Measurements from ENCODE around the gene LIPM.
A peak's percentile ranks its signal among the peaks of the same experiment; 100 is the strongest.

The LIPM gene, protein sequence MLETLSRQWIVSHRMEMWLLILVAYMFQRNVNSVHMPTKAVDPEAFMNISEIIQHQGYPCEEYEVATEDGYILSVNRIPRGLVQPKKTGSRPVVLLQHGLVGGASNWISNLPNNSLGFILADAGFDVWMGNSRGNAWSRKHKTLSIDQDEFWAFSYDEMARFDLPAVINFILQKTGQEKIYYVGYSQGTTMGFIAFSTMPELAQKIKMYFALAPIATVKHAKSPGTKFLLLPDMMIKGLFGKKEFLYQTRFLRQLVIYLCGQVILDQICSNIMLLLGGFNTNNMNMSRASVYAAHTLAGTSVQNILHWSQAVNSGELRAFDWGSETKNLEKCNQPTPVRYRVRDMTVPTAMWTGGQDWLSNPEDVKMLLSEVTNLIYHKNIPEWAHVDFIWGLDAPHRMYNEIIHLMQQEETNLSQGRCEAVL

GRCh38 chr10:88802523-88803285, at the start of gene LIPM:
Gene LIPM (plus strand): TSS chr10:88802730. CDS start chr10:88802897, 167 bp downstream.
- no peak for DNase-seq (ENCODE audit: low spot score)

DNA sequence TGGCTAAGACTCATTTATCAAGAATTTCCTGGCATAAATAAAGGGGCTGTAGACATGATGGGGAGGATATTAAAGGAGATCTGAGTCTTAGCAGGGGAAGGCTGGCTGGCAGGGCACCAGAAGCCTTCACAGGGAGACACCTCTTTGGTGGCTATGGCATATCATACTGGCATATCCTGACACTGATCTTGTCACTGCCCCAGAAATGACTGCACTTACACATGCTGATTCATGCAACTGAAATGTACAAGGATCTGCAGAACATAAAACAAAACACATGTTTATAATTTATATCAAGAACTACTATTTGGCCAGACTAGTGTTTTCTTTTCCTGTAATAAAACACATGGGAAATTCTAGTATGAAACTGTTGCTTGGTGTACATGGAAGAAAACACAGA, 48.2 kb upstream of the LIPM start:
- no peak for DNase-seq (ENCODE audit: low spot score)

- DNase-seq (ENCODE audit: low spot score), result no peak
Measured at GRCh38 chr10:88755753-88756152, 46.8 kb upstream of the LIPM start.

- DNase-seq (ENCODE audit: low spot score), result no peak
Measured at GRCh38 chr10:88756660-88757059, 45.9 kb upstream of the LIPM start.

DNA sequence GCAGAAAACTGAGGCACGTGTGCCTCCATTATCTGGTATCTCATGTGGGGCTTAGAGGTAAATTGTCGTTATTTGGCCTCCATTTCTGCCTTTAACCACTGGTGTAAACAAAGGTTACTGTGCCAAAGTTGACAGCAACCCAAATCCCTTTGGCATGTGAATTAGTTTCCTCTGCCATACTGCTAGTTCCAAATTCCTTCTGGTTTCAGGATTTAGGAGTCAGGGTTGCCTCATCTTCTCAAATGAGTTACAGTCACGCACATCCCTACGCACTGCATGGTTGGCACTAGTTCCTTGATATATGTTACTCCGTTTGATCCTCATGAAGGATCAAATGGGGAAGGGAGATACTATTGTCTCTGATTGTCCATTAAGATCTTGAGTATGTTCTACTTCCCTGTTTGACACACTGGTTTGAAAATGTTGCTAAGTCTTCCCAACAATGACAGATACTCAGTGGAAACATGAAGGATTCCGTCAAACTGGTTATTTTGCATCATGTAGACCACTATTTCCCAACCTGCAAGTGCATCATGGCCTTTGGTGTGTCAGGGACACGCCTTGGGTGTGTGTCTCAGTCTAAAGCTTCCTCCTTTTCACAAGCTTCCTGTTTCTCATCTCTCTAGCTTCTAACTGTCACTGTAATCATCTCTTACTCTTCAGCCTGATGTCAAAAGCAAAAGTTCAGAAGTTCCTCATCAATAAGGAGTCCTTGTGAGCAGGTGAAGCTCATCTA, 43.0 kb upstream of the LIPM start, which contains the start of gene LIPN:
Gene LIPN, plus strand, starts transcription at position 655 of the 736 bp plus-strand sequence. CDS start 1,386 bp downstream, outside the sequence.
- DNase-seq (ENCODE audit: low spot score), result peak; percentile 52

GRCh38 chr10:88762906-88763305, 39.6 kb upstream of the LIPM start:
- no peak for DNase-seq (ENCODE audit: low spot score)

GRCh38 chr10:88763441-88763840, 39.1 kb upstream of the LIPM start:
- no peak for DNase-seq (ENCODE audit: low spot score)

- no peak for DNase-seq (ENCODE audit: low spot score)
Measured at GRCh38 chr10:88764110-88764509, 38.4 kb upstream of the LIPM start.

DNA sequence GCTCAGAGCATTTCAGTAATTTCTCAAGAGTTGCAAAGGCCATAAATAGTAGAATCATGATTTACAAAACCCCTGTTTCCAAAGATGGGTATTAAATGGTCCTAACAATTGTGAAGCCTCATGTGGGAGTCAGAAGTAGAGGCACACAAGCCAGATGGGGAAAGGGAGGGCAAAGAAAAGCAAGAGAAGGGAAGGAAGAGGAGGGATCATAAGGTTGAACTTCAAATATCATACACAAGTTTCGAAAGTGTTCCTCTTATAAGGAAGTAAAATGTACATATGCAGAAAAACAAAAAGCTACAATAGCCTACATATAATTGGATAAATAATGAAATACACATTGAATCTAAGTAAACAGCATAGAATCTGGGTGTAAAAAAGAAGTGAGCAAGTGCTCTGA, 36.7 kb upstream of the LIPM start:
- no peak for DNase-seq (ENCODE audit: low spot score)

- no peak for DNase-seq (ENCODE audit: low spot score)
Measured at GRCh38 chr10:88769384-88769783, 33.1 kb upstream of the LIPM start.

DNA sequence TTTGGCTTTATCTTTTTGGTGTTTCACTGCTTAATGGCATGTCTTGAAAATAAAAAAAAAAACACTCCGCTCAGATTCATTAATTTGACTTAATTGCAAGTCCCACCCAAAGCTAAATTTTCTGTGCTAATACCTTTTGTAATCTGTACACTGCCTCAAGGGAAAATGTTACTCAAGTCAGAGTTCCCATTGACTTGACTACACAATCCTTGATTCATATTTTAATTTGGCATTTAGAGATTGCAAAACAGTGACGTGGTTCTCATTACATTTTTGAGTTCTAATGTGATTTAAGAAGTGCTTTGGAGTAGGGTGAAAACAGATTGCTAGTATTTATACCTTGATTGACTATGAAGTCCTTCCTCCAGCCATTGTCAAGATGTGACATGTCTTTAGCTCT, 21.3 kb upstream of the LIPM start:
- no peak for DNase-seq (ENCODE audit: low spot score)

- no peak for DNase-seq (ENCODE audit: low spot score)
Measured at GRCh38 chr10:88782222-88782621, 20.3 kb upstream of the LIPM start.

DNA sequence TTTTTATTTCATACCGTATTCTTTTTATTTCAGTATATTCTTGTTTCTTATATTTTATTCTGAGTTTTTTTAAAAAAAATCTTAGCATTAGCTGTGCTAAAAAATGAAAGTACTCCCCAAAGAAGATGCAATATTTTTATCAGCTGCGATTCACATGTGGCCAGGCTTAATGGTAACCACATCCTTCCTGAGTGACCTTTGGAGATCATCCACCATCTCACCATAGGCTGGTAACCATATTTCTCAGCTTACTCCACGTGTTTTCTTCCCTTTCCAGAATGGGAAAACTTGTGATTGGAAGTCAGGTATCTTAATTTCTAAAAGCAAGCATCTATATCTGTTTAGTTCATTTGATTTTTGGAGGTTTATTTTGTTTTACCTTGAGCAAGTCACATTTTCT, 18.8 kb upstream of the LIPM start:
- DNase-seq (ENCODE audit: low spot score), result no peak

DNA sequence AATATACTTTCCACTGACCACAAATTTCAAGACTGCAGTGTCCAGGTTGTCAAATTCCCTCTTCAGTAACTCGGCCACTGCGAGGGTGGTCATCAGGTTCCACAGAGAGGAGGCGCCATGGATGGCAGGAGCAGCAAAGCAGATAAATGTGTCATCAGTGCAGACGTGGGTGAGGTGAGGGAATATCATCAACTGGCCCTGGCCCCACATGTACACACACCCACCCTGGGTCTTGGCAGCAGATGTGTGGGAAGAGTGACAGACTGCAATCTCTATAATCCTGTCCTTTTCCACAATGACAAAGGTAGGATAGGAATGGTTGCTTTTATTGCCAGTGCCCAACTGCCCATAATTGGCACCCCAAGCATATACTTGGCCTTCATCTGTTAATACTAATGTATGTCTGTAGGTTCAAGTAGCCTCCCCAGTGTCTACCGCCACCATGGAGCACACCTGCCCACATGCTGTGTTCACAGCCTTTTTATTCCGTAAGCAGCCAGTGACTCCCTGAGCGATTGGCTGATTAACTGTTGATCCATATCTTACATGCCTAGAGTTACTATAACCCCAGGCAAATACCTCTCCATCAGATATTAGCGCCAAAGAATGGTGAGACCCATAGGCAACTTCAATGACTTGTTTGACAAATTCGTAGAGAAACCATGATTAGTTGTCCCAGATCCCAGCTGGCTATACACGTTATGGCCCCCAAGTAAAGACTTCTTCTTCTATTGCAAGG, 16.3 kb upstream of the LIPM start:
- DNase-seq (ENCODE audit: low spot score), result no peak

DNA sequence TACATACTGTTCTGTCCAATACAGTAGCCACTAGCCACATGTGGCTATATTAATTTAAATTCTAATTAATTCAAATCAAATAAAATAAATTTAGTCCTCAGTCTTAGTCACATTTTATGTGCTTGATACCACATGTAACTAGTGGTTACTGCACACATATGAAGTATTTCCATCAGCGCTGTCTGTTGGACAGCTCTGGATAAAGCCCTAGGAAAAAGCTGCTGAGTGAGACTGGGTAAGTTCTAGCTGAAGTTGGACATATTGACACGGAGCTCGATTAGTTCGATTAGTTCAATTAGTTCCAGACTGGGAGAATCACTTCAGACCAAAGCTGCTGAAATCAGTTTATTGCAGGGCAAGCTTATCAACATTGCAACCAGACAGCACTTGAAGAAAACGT, 15.1 kb upstream of the LIPM start:
- DNase-seq (ENCODE audit: low spot score), result no peak

DNA sequence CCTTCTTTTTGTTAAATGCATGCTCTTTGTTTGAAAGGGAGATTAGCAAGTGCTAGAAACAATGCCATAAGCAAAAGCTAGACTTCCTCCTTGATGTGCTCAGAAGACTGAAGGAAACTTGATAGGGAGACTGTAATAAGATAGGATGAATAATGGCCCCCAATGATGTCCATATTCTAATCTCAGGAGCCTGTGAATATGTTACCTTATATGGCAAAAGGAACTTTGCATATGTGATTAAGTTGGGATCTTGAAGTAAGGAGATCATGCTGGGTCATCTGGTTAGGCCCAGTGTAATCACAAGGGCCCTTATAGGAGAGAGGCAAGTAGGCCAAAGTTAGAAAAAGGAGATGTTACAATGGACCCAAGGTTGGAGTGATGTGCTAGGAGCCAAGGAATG, 13.6 kb upstream of the LIPM start:
- no peak for DNase-seq (ENCODE audit: low spot score)

DNA sequence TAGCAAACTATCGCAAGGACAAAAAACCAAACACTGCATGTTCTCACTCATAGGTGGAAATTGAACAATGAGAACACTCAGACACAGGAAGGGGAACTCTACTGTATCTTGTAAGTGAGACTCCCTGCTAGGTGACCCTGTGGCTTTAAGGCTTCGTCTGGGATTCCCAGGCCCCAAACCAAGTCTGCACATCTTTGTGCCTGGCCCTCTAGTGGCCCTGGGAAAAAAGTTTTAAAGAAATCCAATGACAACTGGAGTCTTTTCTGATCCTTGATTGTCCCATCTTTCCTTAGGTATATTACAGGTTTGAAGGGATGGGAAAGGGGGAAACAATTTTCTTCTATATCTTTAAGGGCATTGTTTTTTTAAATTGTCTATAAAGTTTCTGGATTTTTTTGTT, 10.6 kb upstream of the LIPM start:
- peak; percentile 7 for DNase-seq (ENCODE audit: low spot score)

DNA sequence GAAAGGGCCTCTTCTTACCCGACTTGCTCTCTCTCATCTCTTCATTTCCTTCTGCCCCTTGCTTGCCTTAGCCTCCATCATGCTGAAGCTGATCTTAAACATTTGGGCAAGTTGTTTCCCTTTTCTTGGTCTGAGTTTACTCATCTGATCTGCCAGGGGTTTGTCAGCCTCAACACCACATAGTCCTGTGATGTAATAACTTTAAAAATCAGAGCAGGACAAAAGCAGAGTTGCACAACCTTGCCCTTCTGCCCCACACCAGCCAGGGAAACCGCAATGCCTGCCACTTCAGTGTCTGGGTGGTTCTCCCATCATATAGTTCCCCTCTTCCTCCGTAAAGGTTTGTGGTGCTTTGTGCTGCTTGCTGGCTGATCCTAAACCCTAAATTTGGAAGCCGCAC, 9.9 kb upstream of the LIPM start:
- peak; percentile 78 for DNase-seq (ENCODE audit: low spot score)

DNA sequence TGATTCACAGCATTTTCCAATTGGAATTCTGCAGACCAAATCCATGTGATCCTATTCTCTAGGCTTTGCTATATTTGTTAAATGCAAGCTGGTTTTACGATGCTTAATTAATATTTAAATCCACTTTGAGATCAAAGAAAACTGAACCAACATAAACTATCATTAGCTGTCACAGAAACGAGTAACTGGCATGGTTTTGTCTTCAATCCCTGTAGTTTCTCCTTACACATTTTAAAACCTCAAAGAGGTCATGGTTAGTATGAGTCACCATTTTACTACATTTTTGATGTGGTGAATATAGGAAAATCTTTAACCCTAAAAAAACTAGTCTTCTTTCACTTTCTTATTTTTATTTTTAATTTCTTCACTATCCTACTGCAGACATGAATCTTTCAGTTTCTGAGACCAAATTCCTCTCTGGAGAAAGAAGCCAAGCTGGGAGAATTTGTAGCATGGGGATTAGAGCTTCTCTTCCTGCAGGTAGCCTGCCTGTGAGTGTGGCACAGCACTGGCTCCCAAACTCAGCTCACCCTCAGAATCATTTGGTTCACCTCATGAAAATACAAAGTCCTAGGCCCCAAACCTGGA, 8.7 kb upstream of the LIPM start:
- DNase-seq (ENCODE audit: low spot score), result no peak

GRCh38 chr10:88794731-88795130, 7.8 kb upstream of the LIPM start:
- DNase-seq (ENCODE audit: low spot score), result no peak

Measured in pons (tissue), 1 donor.